Measurements from ENCODE around the gene PTPRN2. TPM values are rescaled to one million over a fixed set of nuclear protein-coding genes. Genes with fewer than 3 reads are reported as not detected.

PTPRN2 gene
- total and polyA plus RNA-seq, 2 of the 8 experiments (the other 6 are each of a cell fraction or from before 2014, with no cell fraction given) = 2.6 to 4.5 TPM

DNA sequence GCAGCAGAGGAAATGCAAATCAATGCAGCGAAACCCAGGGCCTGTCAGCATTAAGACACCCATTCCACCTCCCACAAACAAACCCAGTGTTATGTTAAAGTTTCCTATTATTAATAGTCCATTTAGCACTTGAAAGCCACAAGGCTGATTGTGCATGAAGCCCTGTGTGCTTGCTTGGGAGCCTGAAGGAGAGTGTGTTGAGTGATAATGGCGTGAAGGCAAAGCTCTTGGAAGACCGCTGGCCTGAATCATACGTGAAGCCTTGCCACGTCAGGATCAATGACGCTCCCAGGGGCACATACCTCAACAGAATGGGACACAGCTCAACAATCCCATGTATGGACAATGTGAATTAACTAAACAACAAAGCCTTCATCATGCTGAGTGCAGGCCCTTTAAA, 25.1 kb downstream of the PTPRN2 start (continued):
- TF ChIP-seq CHD7 (IDR thresholded peaks at IDR 0.05; ENCODE audit: insufficient replicate concordance, low read length) (no peak), ASH2L (IDR thresholded peaks at IDR 0.05; ENCODE audit: low read length) (no peak), SIN3A (conservative IDR thresholded peaks at IDR 0.05 in 1 of 2, IDR thresholded peaks at IDR 0.05 in 1 of 2; ENCODE audit: low read depth in 1 of 2, low read length in 2 of 2) (no peak), SP4 (IDR thresholded peaks at IDR 0.05; ENCODE audit: low read length) (no peak), SUZ12 (IDR thresholded peaks at IDR 0.05; ENCODE audit: low read length) (no peak), KDM5A (IDR thresholded peaks at IDR 0.05; ENCODE audit: low read length) (no peak), POLR2A (IDR thresholded peaks at IDR 0.05; ENCODE audit: control extremely low read depth in 1 of 2, low read depth in 2 of 2, low read length in 2 of 2) (no peak), TBP (IDR thresholded peaks at IDR 0.05; ENCODE audit: low read depth, low read length) (no peak), POU5F1 (IDR thresholded peaks at IDR 0.05; ENCODE audit: low read depth, low read length) (no peak), RXRA (IDR thresholded peaks at IDR 0.05; ENCODE audit: insufficient read depth, low read depth, low read length) (no peak), ZNF274 (IDR thresholded peaks at IDR 0.05; ENCODE audit: borderline replicate concordance, extremely low read depth, low read length) (no peak), JUND (IDR thresholded peaks at IDR 0.05; ENCODE audit: low read length) (no peak), MAX (IDR thresholded peaks at IDR 0.05) (no peak)

Measured in H1 (cell line).